ENCODE results near the gene COL12A1.

The COL12A1 gene

DNA sequence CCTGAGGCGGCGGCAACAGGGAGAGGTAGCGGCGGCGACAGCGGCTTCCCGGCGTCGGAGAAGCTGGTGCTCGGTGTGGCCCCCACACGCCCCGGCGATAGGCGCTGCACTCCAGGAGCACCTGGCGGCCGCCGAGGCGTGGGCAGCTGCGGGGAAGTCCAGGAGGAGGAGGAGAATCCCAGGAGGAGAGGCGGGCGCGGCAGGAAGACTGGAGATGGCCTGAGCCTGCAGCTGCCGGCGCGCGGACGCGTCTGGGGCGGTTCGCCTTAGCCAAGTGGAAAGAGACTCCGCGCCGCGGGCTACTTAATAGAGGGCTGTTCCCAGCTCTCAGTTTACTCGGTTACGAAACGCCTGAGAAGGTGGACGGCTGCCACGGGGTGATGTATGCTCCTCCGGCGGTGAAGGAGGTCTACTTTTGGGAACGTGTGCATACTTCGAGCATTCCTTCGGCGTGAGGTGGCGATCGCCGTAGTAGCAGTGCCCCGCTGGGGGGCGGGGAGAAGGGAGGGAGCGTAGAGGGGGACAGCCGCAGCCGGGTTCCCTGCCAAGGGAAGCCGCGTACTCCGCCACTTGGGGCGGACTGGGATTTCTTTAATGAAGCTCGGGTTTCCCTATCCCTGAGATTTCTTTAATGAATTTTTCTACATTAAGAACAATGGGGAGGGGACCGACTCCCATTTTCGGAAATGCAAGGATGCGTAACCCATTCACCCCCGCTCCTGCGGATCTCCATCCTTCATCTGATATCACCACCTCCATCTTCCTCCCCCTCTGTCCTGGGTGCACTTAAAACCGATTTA is at the start of gene COL12A1:
COL12A1 (minus strand) TSS at position 278 of the 800 bp plus-strand sequence. CDS start 3,261 bp downstream, outside the sequence.
- peak; percentile 40 for DNase-seq

DNA sequence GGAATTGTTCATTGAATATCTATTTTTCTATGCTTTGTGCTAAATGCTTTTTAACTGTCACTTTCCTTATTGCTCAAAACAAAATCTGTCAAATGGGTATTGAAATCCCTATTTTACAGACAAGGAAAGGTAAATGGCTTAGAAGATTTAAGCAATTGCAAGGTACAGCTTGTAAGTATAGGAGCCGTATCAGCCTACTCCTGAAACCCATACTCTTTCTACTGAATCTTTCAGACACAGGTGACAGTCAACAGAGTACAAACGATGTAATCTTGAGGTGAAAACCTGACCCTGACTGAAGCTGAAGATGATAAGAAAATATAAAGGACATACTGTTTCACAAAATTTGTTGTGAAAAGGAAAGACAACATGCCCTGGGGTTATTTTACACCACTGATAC is 44.7 kb upstream of the COL12A1 start:
- no peak for DNase-seq

DNA sequence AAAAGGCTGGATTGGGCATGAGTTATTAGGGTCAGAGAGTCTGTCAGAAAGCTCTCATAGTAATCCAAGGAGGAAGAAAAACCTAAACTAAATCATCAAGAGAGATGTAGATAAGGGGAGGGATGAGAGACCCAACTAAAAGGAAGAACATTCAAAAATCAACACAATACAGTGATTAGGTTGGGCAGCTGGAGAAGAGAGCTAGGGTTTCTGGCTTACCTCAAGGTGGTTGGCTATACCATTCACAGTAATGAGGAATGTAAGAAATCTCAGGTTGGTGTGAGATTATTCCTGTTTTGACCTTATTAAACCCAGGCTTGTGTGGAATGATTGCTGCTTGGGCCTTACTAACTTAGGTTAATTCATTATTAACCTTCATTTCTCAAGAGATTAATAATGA is 44.0 kb upstream of the COL12A1 start:
- no peak for DNase-seq

DNA sequence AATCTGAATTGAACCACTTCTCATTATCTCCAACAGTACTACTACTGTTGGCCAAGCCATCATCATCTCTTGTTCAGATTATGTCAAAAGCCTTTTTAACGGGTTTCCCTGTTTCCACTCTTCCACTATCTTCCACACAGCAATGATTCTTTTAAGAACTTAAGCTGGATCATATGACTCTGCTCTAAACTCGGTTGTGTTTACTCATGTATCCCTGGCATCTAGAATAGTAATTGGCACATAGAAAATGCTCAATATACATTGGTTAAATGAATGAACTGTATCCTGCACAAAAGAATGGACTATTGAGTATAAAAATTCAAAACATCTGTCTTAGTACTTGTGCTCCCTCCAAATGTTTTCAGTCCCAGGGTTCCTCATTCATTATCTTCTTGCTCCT is 40.5 kb upstream of the COL12A1 start:
- no peak for DNase-seq

DNA sequence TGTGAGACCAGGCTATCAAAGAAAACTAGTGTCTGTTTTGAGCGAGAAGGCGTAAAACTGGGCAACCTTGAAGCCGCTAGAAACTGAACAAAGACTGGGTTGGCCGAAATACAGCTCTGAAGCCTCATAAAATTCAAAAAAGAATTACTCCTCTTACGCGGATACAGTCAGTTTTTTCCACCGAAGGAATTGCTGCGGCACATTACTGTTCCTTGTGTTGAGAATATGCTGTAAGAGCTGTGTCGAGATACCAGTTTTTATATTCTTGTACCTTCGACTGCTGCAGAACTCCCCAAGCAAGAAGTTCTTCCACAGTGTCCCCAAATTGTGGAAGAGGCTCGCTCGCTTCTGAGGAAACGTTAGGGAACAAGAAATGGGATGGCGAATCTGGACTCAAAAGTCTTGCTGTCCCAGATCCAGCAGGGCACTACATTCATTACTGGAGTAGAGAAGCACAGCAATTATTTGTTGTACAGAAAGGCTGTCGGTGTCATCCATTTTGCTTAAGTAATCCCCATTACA is 38.3 kb upstream of the COL12A1 start:
- no peak for DNase-seq

DNA sequence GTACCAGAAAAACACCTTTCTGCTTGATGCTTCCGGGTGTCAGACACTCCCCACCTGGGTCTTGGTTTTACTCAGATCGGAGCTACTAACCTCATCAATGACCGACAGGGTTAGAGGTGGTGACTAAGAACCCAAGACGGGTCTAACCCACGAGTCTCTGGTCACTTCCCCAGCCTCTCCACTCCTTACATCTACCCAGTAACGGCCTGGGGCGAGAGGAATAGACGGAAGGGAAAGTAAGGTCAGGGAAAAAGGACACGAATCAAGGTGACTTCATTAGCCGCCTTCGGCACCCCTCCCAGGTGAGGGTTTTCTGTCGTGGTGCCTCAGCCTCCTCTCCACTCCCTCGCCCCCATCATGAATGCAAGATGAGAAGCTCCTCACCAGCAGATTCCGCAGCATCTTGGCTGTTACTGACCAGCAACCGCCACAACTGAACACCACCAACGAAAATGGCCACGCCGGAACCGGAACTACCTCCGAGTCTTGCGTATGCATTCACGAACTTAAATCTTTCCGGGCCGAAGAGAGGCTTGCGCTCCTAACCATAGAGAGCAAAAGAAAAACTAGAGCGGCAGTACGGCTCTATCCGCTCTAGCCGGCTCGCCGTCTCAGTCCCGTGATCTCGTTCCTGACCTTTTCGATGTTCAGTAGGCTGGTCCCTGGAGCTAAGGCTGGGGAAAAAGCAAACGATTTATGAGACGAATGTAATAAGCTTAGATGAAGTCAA is 37.6 kb upstream of the COL12A1 start, which contains the start of gene COX7A2:
COX7A2 (minus strand) TSS at position 469 of the 730 bp plus-strand sequence; CDS start at position 402, 67 bp downstream.
- DNase-seq = peak; percentile 95

DNA sequence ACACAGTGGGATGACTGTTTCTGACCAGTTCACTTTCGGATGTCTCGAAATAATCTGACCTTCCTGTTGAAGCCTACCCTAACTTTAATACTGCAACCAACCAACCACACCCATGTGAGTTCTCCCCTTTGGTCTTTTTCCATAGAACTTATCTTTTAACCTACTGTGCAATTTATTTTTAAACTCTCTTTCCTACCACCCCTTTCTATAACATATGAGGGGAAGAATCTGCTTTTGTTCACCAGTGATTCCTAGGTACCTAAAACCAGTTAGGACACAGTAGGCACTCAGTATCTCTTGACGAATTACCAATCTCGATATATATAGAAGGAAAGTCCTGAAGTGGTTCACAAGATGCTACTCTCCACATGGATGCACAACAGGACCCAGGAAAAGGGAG is 30.8 kb upstream of the COL12A1 start:
- no peak for DNase-seq

DNA sequence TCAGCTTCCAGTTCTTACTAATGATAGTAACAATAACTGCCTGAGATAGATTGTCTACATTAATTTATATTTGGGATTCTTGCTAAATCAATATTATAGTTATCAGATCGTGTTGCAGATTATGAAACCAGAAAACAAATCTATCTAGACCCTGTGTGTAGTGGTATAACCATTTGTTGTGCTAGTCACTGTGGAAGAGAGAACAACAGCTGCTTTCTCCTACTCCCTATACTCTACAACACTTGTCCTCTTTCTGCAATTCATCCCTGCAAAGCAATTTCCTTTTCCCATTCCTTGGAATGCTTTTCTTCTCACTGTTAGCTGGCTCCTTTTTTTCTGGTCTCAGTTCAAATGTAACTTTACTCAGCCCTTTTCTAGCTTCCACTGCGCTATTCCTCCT is 29.4 kb upstream of the COL12A1 start:
- no peak for DNase-seq

DNA sequence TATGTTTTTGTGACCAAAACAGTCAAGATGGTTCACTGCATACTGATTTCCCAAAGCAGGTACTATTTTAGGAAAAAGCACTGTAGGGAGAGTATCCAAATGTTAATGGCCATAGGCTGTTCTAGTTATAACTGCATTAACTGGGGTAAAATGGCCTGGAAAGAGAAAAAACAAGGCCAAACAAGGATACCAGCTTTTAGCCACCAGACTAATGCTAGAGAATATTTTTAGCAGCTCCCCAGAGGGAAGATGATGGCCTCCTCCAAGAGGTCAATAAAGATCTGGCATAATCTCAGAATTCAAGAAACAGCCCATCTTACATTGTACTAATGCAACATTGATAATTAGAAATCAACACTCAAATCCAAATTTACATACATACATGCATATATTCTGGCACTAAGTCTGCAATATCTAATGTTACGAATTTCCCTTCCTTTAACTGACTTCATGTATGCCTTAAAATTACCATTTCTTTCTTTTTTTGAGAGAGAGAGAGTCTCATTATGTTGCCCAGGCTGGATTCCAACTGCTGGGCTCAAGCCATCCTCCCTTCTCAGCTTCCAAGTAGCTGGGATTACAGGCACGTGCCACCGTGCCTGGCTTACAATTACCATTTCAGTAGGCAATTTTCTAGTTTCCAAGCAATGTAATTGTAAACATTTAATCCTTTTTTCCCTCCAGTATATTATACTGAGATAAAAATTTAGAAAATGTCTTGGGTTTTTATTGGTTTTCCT is 28.4 kb upstream of the COL12A1 start:
- DNase-seq = no peak

DNA sequence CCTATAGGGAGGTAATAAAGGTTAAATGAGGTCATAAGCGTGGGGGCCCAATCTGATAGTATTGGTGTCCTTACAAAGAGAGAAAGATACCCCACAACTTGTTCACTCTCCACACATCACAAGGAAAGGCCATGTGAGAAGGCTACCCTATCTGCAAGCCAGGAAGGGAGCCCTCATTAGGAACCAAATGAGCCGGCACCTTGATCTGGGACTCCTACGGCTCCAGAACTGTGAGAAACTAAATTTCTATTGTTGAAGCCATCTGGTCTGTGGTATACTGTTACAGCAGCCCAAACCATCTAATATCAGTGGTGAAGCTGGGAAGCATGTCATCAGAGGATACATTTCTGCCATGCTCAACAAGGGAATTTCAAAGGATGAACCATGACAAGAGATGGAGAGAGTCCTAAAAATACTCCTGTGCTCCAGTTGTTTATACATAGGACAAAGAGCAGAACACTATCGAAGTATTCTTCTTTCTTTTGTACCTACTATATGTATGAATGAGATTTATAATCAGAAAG is 27.3 kb upstream of the COL12A1 start:
- no peak for DNase-seq

DNA sequence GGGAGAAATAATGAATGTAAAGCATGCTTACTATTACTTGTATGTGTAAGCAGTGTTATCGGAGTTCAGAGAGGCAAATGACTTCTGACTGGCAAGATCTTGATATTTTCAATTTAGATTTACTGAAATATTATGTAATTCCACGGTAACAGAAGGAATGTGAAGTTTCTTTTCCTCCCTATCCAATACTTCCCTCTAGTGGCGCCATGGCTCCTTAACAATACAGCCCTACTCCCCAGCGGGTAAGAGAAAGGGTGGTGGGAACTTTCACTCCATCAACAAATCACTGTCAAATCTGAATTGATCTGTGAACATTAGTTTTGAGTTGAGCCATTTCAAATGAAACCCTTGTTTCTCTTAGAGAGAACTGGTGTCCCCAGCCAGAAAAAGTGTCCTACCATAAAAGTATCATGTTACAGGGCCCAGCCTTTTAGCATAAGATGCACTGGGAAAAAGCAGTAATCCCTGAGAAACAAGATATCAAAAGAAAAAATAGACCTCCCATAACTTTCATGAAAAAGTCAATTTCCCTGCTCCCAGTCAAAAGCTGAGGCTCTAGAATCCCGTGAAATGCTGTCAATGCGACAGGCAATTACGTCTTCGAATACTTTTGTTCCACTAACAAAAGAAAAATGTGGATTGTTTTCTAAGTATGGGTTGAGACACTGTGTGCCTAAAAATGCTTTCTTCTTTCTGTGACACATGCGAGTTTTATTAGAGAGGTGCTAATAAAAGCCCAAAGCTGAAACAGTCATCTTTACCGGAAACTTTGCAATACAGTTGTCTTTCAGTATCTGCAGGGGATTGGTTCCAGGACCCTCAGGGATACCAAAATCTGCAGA is 24.9 kb upstream of the COL12A1 start:
- no peak for DNase-seq

DNA sequence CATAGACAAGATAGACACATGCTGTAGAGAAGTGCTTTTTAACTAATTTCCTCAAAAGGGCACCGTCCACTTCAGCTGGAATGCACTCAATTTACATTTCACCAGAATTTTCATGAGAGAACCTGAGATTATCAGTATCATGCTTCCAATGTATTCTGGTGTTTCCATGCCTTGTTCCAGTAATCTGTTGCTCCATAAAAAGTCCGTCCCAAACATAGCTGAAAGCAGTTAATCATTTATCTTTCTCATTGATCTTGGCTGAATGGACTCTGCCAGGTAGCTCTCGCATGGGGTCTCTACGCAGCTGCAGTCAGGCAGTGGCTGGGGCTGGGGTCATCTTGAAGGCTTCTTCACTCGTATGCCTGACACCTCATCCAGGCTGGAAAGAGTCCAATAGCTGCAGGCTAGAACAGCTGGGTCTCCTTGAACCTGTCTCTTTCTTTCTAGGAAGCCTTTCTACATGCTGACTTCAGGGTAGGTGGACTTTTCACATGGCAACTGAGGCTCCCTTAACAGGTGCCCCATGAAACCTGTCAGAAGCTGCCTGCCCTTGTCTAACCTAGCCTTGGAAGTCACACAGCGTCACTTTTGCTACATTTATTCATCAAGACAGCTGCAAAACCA is 18.6 kb upstream of the COL12A1 start:
- no peak for DNase-seq

DNA sequence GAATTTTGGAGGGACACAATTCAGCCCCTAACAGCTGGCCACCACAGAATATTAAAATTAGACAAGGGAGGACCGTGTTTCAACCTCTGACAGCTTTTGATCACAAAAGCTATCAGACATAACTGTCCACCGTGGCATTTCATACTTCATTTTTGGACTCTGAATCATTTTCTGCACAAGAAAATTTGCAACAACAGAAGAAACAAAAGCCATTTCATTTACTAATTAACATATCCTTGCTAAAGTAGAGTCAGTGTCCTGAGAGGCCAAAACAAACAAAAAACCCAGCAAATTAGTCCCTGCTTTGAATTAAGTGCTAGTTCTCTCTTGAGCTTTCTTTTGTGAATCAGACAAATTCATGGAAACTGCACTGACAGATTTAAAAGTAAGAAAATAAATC is 17.6 kb upstream of the COL12A1 start:
- DNase-seq = no peak

DNA sequence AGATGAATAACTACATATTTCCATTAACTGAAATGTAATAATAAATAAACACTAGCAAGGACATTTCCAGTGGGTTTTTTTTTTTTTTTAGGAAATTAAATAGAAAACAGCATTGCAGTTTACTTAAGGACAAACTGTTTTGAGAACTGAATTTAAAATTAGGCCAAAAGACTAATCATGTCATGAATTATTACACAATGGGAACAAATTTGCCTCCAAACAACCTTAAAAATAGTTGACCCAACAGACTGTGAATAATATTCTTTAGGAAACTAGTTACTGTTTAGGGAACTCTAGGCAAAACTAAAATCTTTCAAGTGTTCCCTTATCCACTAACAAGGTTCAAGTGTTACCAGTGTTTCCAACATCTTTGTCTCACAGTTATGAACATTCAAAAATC is 16.4 kb upstream of the COL12A1 start:
- DNase-seq = no peak

DNA sequence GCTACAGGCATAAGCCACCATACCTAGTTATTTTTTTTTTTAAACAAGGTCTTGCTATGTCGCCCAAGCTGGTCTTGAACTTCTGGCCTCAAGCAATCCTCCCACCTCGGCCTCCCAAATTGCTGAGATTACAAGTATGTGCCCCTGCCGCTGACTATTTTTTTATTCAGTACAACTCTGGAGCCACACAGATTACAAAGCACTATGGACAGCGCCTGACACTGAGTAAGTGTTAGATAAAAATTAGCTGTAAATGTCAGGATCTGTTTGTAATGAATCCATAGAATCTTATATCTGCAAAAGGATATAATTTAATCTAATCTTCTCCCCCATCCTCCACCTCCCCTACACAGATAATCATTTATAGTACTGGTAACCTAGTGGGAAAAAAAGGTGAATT is 15.3 kb upstream of the COL12A1 start:
- DNase-seq = no peak

DNA sequence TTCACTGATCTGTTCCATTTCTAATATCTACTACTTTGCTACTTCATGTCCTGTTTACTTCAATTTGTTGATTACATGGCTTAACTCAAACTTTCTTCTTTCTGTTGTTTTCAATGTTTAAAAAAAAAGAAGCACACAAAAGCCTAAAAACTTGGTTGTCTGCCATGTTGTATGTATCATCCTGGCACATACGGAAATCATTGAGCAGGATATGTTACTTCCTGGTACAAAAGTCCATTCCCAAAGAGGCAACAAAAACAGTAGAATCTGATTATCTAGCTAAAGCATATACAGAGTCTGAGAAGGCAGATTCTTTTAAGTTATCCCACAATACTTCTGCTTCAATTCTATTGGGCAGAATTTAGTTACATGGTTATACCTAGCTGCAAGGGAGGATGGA is 14.5 kb upstream of the COL12A1 start:
- DNase-seq = no peak

DNA sequence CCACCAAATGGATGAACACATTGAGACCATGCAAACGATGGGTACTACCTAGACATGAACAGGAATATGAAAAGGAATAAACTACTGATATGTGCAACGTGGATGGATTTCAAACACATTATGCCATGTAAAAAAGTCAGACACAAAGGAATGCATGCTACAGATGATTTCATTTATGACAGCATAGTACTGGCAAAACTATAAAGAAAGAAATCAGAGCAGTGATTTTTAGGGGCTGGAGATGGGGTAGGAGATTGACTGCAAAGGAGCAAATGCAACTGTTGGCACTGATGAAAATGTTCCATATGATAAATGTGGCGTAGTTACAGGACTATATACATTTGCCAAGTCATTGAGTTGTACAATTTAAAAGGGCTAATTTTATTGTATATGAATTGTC is 13.4 kb upstream of the COL12A1 start:
- DNase-seq = no peak

DNA sequence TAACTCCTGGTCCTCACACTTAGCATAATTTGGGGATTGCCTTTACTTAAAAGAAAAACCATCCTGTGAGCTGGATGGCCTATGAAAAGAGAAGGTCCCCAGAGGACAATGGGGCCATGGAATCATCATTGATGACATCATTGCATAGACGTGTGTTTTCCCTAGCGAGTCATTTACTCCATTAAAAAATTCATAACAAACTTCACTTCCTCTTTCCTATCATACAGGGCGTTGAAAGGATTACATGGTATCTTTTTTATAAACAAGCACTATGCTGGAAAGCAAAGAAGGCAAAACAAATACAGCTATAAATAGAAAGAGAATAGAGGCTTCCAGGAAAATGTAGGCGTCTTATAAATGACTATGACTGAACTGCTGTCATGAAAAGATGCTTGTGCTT is 11.3 kb upstream of the COL12A1 start:
- DNase-seq = no peak

DNA sequence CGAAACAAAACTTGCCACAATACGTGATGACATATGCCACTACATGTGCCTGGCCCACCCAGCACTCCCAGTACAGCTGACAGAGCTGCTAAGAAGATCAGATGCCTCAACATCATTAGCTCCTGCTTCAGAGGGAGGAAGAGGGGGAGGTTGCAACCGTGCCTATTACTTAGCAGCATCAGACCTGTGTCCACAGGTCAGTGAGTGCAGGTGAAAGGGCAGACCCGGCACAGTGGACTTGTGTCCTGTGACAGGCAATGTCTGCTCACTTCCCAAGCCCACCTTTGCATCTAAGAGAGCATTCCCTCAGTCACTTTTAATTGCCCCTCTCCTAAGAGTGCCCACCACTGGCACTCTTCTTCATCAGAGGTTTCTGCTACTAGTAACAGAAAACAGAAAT is 9.4 kb upstream of the COL12A1 start:
- no peak for DNase-seq

DNA sequence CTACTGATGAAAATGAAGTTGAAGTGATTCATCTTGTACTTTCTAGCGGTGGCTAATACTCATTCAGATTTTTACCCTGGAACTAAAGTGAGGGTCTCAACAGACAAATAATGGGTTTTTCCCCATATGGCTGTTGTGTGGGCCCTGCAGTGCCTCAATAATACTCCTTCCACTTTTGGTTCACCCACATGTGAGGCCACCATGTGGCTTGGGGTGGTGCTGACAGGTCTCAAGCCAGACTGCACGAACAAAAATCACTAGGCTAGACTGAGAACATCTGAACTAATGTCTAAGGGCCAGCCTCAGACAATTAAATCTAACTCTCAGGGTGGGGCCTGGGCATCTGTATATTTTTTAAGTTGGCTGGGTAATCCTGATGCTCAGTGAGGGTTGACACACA is 7.9 kb upstream of the COL12A1 start:
- no peak for DNase-seq

DNA sequence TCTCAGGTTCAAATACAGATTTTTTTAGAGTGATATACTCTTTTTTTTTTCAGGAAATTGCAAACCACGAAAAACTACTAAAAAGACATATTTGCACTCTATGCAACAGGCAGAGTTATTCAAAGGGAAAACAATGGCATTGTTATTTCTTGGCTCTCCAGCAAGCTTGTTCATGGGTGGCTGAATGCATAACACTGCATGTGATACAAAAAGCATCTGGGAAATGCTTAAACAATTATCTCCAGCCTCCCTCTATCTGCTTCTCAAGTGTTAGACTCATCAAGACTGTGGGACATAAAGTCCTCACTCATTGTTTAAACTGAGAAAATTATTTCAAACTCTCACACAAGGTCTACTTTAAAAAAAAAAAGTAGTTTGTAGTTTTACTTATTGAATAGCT is 7.3 kb upstream of the COL12A1 start:
- DNase-seq = no peak

Data from NCI-H2029 (cell line).